GM12892 (cell line): Measurements from ENCODE around the gene HDC.

ENCODE experiments used
- POLR2A ChIP-seq: IDR thresholded peaks from 2 replicates; pipeline ENCODE4 v1.6.1; 2011; ENCODE audit warnings: low read depth, low read length, control low read depth
- TAF1 ChIP-seq: IDR thresholded peaks from 2 replicates; pipeline ENCODE4 v1.6.1; 2011; ENCODE audit warnings: low read depth, mild to moderate bottlenecking, control low read depth, low read length, borderline replicate concordance

DNA sequence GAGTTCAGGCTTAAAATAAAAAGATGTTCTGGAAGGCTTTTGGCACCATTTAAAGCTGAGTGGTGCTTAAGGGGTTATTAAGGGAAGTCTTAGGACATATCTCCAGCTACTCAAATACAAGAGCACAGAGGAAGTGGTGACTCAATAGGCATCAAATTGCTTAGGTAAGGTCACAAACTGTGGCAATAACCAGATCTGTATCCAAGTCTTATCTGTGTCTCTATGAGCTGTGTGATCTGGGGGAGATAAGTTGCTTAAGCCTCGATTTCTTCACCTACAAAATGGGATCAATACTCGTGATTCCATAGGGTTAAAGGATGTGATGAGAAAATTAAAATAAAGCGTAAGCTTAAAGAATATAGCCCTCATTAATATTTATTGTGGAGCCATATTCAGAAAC lies 7.6 kb downstream of the HDC start:
- TF ChIP-seq TAF1 (no peak), POLR2A (no peak)
